AG04450 (cell line): ENCODE data around the gene FOLR1. TPM values are rescaled to one million over a fixed set of nuclear protein-coding genes. Genes with fewer than 3 reads are reported as not detected.
"Not testable (repeated sequence)": the region's sequence is repeated elsewhere in the genome, so short reads cannot be mapped to it uniquely, and the experiment has no call there.

ENCODE experiments used
- CTCF ChIA-PET: fragments of 300-600, 350-600 bp; formaldehyde crosslinking; extraction: SDS; loops from one replicate; lab custom pipeline; 2022; ENCODE audit warnings: antibody characterized with exemption, inconsistent platforms; lab: Charles Lee
- POLR2A ChIA-PET: fragments of 350-600 bp; formaldehyde crosslinking; extraction: SDS; loops from one replicate; lab custom pipeline; 2021; ENCODE audit warnings: antibody characterized with exemption, inconsistent platforms; lab: Yijun Ruan, JAX
- DNase-seq: peaks from one replicate; pipeline ENCODE4 v3.0.0-alpha.2; 2011; ENCODE audit warnings: low read depth, low spot score
- H3K27ac ChIP-seq: one replicate; pipeline ENCODE4 v1.5.1; 2012; ENCODE audit warnings: low read depth, low read length, control low read depth
- H3K27me3 ChIP-seq: one replicate; pipeline ENCODE4 v1.6.0; 2012; ENCODE audit warnings: low read length; ENCODE audit not compliant: control insufficient read depth, insufficient read depth
- H3K4me3 ChIP-seq: 2 replicates; pipeline ENCODE4 v1.5.1; 2011; ENCODE audit warnings: mild to moderate bottlenecking, low read depth, low read length, control low read depth
- H3K9me3 ChIP-seq: 2 replicates; pipeline ENCODE4 v1.5.1; 2012; ENCODE audit warnings: low read length; ENCODE audit not compliant: control insufficient read depth, insufficient read depth
- CTCF ChIP-seq: IDR thresholded peaks from 2 replicates; pipeline ENCODE4 v1.5.1; 2011; ENCODE audit warnings: low read depth, low read length, control low read depth, inconsistent platforms
- polyA plus RNA-seq: library from polyadenylated mRNA; depleted of rRNA; stranded (reverse); fragments of >200 nt; gene quantifications from 2 replicates; pipeline ENCODE4 v1.2.3, GENCODE V29; 2011

Gene FOLR1
- polyA plus RNA-seq, 1 experiment: 0.19 TPM

GRCh38 chr11:72169754-72170153 lies 22.2 kb upstream of the FOLR1 start:
- H3K27me3 ChIP-seq, H3K27ac ChIP-seq, H3K4me3 ChIP-seq, DNase-seq, POLR2A ChIA-PET, H3K9me3 ChIP-seq: not testable (repeated sequence)
- CTCF ChIA-PET: interaction anchor here (1.7 kb wide), 1 partner anchor 14 kb away, joined by 9 read pairs; no protein-coding TSS in a partner anchor

DNA sequence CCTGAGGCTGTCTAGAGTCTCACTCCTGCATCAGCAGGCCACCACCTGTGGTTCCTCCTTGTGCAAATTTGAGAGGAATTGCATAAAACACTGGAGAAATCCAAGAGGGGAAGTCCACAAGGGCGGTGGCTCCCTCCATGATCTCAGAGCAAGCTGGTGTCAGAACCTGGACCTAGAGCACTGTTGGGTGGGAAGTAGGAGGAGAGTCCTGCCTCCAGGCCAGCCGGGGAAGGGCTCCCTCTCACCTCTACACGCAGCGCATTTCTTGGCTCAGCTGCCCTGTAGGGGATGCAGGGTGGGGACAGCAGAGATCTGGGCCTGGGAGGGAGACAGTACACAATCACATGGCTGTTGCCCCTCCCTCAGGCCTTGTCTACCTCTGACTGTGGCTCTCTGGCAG lies 19.9 kb upstream of the FOLR1 start:
- H3K27me3 ChIP-seq, H3K27ac ChIP-seq, POLR2A ChIA-PET, H3K4me3 ChIP-seq, DNase-seq, H3K9me3 ChIP-seq: not testable (repeated sequence)
- CTCF ChIA-PET: interaction anchor here (1.4 kb wide), 1 partner anchor 11 kb away, joined by 5 read pairs; no protein-coding TSS in a partner anchor

DNA sequence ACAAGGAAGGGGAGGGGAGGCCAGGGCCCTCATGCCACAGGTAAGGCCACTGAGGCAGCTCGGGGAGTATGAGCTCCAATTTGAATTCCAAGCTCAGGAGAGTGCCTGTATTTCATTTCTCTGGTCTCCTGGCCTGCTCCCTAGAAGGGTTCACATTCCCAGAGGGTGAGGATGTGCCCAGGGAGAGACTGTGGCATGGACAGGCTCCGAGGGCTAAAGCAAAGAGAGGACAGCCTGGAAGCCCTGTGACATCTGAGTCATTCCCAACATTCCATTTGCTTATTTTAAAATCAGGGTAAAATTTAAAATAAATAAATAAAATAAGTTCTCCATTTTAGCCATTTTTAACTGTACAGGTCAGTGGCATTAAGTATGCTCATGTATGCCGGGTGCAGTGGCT lies 18.6 kb upstream of the FOLR1 start:
- H3K4me3 ChIP-seq: no peak overlapping the region
- no peak for TF ChIP-seq CTCF
- no peak overlapping the region for H3K27ac ChIP-seq
- POLR2A ChIA-PET: no interaction called here
- CTCF ChIA-PET: interaction anchor here (1.3 kb wide), 1 partner anchor 10 kb away, joined by 3 read pairs; no protein-coding TSS in a partner anchor
- no peak for DNase-seq
- H3K9me3 ChIP-seq: peaks cover 2% of the 10 kb centered on the region; the same call in 1 of the 2 replicates
- no peaks in the 10 kb centered on the region for H3K27me3 ChIP-seq

GRCh38 chr11:72174302-72175070 lies 17.5 kb upstream of the FOLR1 start:
- ChIA-PET POLR2A (no interaction called here), CTCF (interaction anchor here (1.6 kb wide), 1 partner anchor 9 kb away, joined by 13 read pairs; no protein-coding TSS in a partner anchor)
- TF ChIP-seq CTCF: no peak

DNA sequence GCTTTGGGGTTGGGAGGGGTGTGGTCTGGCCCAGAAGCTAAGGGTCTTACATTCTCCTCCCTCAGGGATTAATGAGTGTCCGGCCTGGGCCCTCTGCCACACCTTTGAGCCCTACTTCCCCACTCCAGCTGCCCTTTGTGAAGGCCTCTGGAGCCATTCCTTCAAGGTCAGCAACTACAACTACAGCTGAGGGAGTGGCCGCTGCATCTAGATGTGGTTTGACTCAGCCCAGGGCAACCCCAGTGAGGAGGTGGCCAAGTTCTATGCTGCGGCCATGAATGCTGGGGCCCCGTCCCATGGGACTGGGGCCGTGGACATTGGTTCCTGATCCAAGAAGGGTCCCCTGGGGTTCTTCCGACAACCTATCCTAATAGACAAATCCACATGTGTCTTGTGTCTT lies 14.3 kb upstream of the FOLR1 start:
- ChIA-PET POLR2A (no interaction called here), CTCF (no interaction called here)
- TF ChIP-seq CTCF: no peak
- peaks cover 2% of the 10 kb centered on the region; the same call in 1 of the 2 replicates for H3K9me3 ChIP-seq
- no peak for DNase-seq
- no peaks in the 10 kb centered on the region for H3K27me3 ChIP-seq
- H3K4me3 ChIP-seq: no peak overlapping the region
- H3K27ac ChIP-seq: no peak overlapping the region

More at GRCh38 chr11:72174302-72175070, 17.5 kb upstream of the FOLR1 start:
- H3K9me3 ChIP-seq: peaks cover 2% of the 10 kb centered on the region; the same call in 1 of the 2 replicates
- H3K4me3 ChIP-seq: no peak overlapping the region
- DNase-seq: no peak
- H3K27me3 ChIP-seq: no peaks in the 10 kb centered on the region
- H3K27ac ChIP-seq: no peak overlapping the region
